ENCODE data around the gene ELAC2. TPM values are rescaled to one million over a fixed set of nuclear protein-coding genes. Genes with fewer than 3 reads are reported as not detected.

Gene ELAC2
- total RNA-seq, 1 experiment from 2014 or later: 67.4 TPM

DNA sequence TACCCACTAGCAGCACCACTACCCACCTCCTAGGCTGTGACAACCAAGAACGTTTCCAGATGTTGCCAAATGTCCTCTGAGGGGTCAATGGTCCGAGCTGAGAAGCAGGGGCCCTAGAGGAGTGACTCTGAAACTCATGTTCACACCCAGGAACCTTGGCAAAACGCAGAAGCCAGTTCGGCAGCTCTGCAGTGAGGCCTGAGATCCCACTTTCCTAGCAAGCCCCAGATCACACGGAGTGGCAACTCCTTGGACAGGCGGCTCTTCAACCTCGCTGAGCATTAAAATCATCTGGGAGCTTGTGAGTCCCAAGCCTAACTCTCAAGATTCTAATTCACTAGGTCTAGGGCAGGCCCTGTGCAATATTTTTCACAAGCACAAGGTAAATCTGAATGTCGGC is 17.3 kb downstream of the ELAC2 start:
- H3K27ac Mint-ChIP-seq (ENCODE audit: low read depth, unreplicated experiment): no peak overlapping the region
- no peaks in the 10 kb centered on the region for H3K9me3 Mint-ChIP-seq (ENCODE audit: unreplicated experiment)
- no peaks in the 10 kb centered on the region for H3K27me3 Mint-ChIP-seq (ENCODE audit: insufficient read depth, unreplicated experiment)
- ChIA-PET POLR2A (interaction anchor here (1.1 kb wide), 1 partner anchor 17 kb away, joined by 3 read pairs; the partner anchor contains the start of gene ELAC2), CTCF (interaction anchor here (0.7 to 5.1 kb wide), 2 partner anchors 78 to 455 kb away, joined by 3 to 37 read pairs; no protein-coding TSS in a partner anchor)
- no peaks in the 10 kb centered on the region for H3K4me1 Mint-ChIP-seq (ENCODE audit: insufficient read depth, unreplicated experiment)
- H3K36me3 Mint-ChIP-seq (ENCODE audit: insufficient read depth, unreplicated experiment): peaks cover 64% of the 10 kb centered on the region
- no peak for TF ChIP-seq CTCF (IDR thresholded peaks at IDR 0.05; ENCODE audit: unreplicated experiment)
- intact Hi-C loops (cut with micrococcal nuclease): loop anchor here (10.0 kb wide), 1 partner anchor 456 kb away; no protein-coding TSS in a partner anchor
- H3K4me3 Mint-ChIP-seq (ENCODE audit: unreplicated experiment): no peak overlapping the region
- BruUV-seq (replicated peaks): no TSS peak
- no peak for DNase-seq (ENCODE audit: unreplicated experiment)

DNA sequence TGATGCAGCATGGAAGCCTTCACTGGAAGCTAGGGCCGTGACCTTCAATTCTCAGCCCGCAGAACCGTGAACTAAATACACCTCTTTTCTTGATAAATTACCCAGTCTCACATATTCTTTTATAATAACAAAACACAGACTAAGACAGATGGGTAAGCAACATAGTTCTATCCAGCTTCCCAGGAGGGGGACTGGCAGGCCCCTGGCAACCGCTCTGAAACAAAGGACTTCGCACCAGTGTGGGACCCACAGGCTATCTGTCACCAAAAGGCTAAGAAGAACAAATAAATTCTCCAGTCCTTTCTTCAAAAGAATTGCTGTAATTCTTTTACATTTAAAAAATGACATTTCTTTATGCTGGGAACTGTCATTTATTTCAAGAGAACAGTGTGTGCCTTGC is 19.0 kb downstream of the ELAC2 start:
- CTCF ChIA-PET: interaction anchor here (1.5 kb wide), 1 partner anchor 71 kb away, joined by 5 read pairs; no protein-coding TSS in a partner anchor
- Mint-ChIP-seq H3K36me3 (ENCODE audit: insufficient read depth, unreplicated experiment) (peaks cover 64% of the 10 kb centered on the region), H3K4me1 (ENCODE audit: insufficient read depth, unreplicated experiment) (no peaks in the 10 kb centered on the region), H3K4me3 (ENCODE audit: unreplicated experiment) (no peak overlapping the region), H3K27me3 (ENCODE audit: insufficient read depth, unreplicated experiment) (no peaks in the 10 kb centered on the region), H3K9me3 (ENCODE audit: unreplicated experiment) (no peaks in the 10 kb centered on the region), H3K27ac (ENCODE audit: low read depth, unreplicated experiment) (no peak overlapping the region)
- intact Hi-C loops (cut with micrococcal nuclease): no loop called here
- BruUV-seq (replicated peaks): no TSS peak
- DNase-seq (ENCODE audit: unreplicated experiment): no peak
- POLR2A ChIA-PET: interaction anchor here (0.6 kb wide), 1 partner anchor 17 kb away, joined by 3 read pairs; no protein-coding TSS in a partner anchor
- no peak for TF ChIP-seq CTCF (IDR thresholded peaks at IDR 0.05; ENCODE audit: unreplicated experiment)

DNA sequence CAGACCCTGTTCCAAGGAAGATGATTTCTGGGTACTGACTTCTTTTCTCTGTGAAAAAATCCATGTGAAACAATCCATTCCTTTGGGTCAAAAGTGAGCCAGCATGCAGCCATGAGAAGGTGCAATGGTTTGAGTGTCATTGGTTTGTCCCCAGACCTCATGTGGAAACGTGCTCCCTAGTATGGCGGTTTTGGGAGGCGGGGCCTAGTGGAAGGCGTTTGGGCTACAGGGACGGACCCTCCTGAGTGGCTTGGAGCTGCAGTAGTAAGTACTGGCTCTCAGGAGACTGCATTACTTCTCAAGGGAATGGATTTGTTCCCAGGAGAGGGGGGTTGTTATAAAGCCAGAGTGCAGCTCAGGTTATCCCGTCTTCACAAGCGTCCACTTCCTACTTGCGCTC is 19.4 kb downstream of the ELAC2 start:
- Mint-ChIP-seq H3K27me3 (ENCODE audit: insufficient read depth, unreplicated experiment) (no peaks in the 10 kb centered on the region), H3K36me3 (ENCODE audit: insufficient read depth, unreplicated experiment) (peaks cover 65% of the 10 kb centered on the region), H3K27ac (ENCODE audit: low read depth, unreplicated experiment) (no peak overlapping the region), H3K4me3 (ENCODE audit: unreplicated experiment) (no peak overlapping the region), H3K4me1 (ENCODE audit: insufficient read depth, unreplicated experiment) (no peaks in the 10 kb centered on the region), H3K9me3 (ENCODE audit: unreplicated experiment) (no peaks in the 10 kb centered on the region)
- no peak for TF ChIP-seq CTCF (IDR thresholded peaks at IDR 0.05; ENCODE audit: unreplicated experiment)
- ChIA-PET CTCF (interaction anchor here (0.5 to 1.5 kb wide), 2 partner anchors 70 to 902 kb away, joined by 3 to 5 read pairs; no protein-coding TSS in a partner anchor), POLR2A (interaction anchor here (0.6 kb wide), 1 partner anchor 17 kb away, joined by 3 read pairs; no protein-coding TSS in a partner anchor)
- intact Hi-C loops (cut with micrococcal nuclease): no loop called here
- no peak for DNase-seq (ENCODE audit: unreplicated experiment)
- BruUV-seq (replicated peaks): no TSS peak

DNA sequence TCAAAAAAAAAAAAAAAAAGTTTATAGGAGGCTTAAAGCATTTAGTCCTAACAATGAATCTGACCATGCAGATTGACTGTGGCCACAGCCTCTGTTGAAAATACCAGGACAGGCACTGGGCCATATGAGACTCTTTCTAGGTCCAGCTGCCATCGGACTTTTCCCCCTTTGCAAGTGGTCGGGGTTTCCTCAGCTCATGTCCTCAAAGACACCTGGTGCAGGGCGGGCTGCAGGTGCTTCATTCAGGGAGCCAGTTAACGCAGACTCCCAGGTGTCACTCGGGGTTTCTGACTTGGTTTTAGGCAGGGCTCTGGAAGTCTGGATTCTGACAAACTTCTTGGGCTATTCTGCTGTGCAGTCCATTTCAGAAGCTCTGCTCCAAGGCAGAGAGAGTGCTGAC is 20.9 kb downstream of the ELAC2 start:
- no TSS peak for BruUV-seq (replicated peaks)
- no peaks in the 10 kb centered on the region for H3K9me3 Mint-ChIP-seq (ENCODE audit: unreplicated experiment)
- ChIA-PET POLR2A (interaction anchor here (0.6 kb wide), 1 partner anchor 201 kb away, joined by 4 read pairs; no protein-coding TSS in a partner anchor), CTCF (interaction anchor here (0.9 to 1.3 kb wide), 3 partner anchors 9 to 451 kb away, joined by 3 to 7 read pairs (median 3); no protein-coding TSS in a partner anchor)
- DNase-seq (ENCODE audit: unreplicated experiment): no peak
- peaks cover 79% of the 10 kb centered on the region for H3K36me3 Mint-ChIP-seq (ENCODE audit: insufficient read depth, unreplicated experiment)
- TF ChIP-seq CTCF (IDR thresholded peaks at IDR 0.05; ENCODE audit: unreplicated experiment): no peak
- H3K27me3 Mint-ChIP-seq (ENCODE audit: insufficient read depth, unreplicated experiment): no peaks in the 10 kb centered on the region
- H3K4me1 Mint-ChIP-seq (ENCODE audit: insufficient read depth, unreplicated experiment): no peaks in the 10 kb centered on the region
- no peak overlapping the region for H3K4me3 Mint-ChIP-seq (ENCODE audit: unreplicated experiment)
- H3K27ac Mint-ChIP-seq (ENCODE audit: low read depth, unreplicated experiment): no peak overlapping the region
- intact Hi-C loops (cut with micrococcal nuclease): no loop called here
